WI38 (cell line): Measurements from ENCODE around the gene PLXDC2.

Experiments
- H3K4me3 ChIP-seq: 2 replicates; pipeline ENCODE4 v1.5.1; 2011; ENCODE audit warnings: low read depth, mild to moderate bottlenecking, control low read depth, low read length
- CTCF ChIP-seq: IDR thresholded peaks from 2 replicates; pipeline ENCODE4 v1.5.1; 2012; ENCODE audit warnings: low read depth, mild to moderate bottlenecking, control low read depth, low read length

PLXDC2 gene

GRCh38 chr10:20334559-20334958 lies 518.3 kb downstream of the PLXDC2 start:
- H3K4me3 ChIP-seq = no peak overlapping the region
- TF ChIP-seq CTCF = no peak
